Endodermal cell (in vitro differentiated cells): Measurements from ENCODE around the gene NAV2. TPM values are rescaled to one million over a fixed set of nuclear protein-coding genes. Genes with fewer than 3 reads are reported as not detected.

ENCODE experiments used
- DNase-seq: peaks from one replicate; pipeline ENCODE4 v3.0.0-alpha.2; 2017
- H3K27ac ChIP-seq: 2 replicates; pipeline ENCODE4 v1.5.1; 2013; ENCODE audit warnings: mild to moderate bottlenecking, low read depth, low read length, moderate library complexity
- H3K27me3 ChIP-seq: 2 replicates; pipeline ENCODE4 v1.6.1; 2013; ENCODE audit warnings: mild to moderate bottlenecking, low read length, moderate library complexity; ENCODE audit not compliant: insufficient read depth, control insufficient read depth, poor library complexity, severe bottlenecking
- H3K36me3 ChIP-seq: 2 replicates; pipeline ENCODE4 v1.7.0; 2013; ENCODE audit warnings: mild to moderate bottlenecking, low read length, moderate library complexity; ENCODE audit not compliant: control insufficient read depth, insufficient read depth
- H3K4me1 ChIP-seq: one replicate; pipeline ENCODE4 v1.7.0; 2013; ENCODE audit warnings: low read length; ENCODE audit not compliant: control insufficient read depth, insufficient read depth
- H3K4me3 ChIP-seq: 2 replicates; pipeline ENCODE4 v1.5.1; 2013; ENCODE audit warnings: mild to moderate bottlenecking, low read length, moderate library complexity
- H3K9ac ChIP-seq: 2 replicates; pipeline ENCODE4 v1.6.1; 2013; ENCODE audit warnings: mild to moderate bottlenecking, low read length, moderate library complexity; ENCODE audit not compliant: poor library complexity, severe bottlenecking; ENCODE audit errors: extremely low read depth
- H3K9me3 ChIP-seq: 2 replicates; pipeline ENCODE4 v1.6.1; 2013; ENCODE audit warnings: mild to moderate bottlenecking, low read length, moderate library complexity; ENCODE audit not compliant: control insufficient read depth
- H3K27ac Mint-ChIP-seq: 2 replicates; pipeline ENCODE4 v1.8.0; 2020; ENCODE audit warnings: mixed read lengths
- H3K27me3 Mint-ChIP-seq: 2 replicates; pipeline ENCODE4 v1.8.0; 2021; ENCODE audit warnings: mild to moderate bottlenecking, mixed read lengths; ENCODE audit not compliant: insufficient read depth
- H3K36me3 Mint-ChIP-seq: 2 replicates; pipeline ENCODE4 v1.8.0; 2020; ENCODE audit warnings: low read depth, mixed read lengths
- H3K4me1 Mint-ChIP-seq: 2 replicates; pipeline ENCODE4 v1.8.0; 2020; ENCODE audit warnings: mixed read lengths
- H3K4me3 Mint-ChIP-seq: 2 replicates; pipeline ENCODE4 v1.8.0; 2020; ENCODE audit warnings: mild to moderate bottlenecking, moderate library complexity, mixed read lengths
- H3K9me3 Mint-ChIP-seq: 2 replicates; pipeline ENCODE4 v1.8.0; 2020; ENCODE audit warnings: mild to moderate bottlenecking, mixed read lengths
- WGBS, 2 experiments: methylation state at CpG; one replicate each; pipeline versions ENCODE4 v1.1.5 to v1.1.7; 2013; ENCODE audit warnings: missing lambda C conversion rate in 2 of 2, mixed read lengths in 1 of 2; ENCODE audit not compliant: insufficient coverage in 1 of 2, insufficient read length in 1 of 2; 5-methylcytosine and 5-hydroxymethylcytosine counted together
- total RNA-seq, 2 donors: library from RNA; stranded (reverse); fragmentation: NEBNext Ultra II Directional in 1 of 2; extraction: Animal tissue kit (Norgen Biotek cat#: 25700) in 1 of 2; gene quantifications; 2 replicates in 1 of 2; 3 replicates in 1 of 2; pipeline ENCODE4 v1.2.1, GENCODE V29; 2021
- TF ChIP-seq, protein P1 (sequence below): fragments of 200-600 bp; sonication (generic); conservative IDR thresholded peaks from 2 replicates; pipeline ENCODE4 v1.5.0; 2021; ENCODE audit warnings: antibody characterized with exemption, mild to moderate bottlenecking

Gene NAV2
- total RNA-seq, 2 donors from 2014 or later = 37.1 to 42.4 TPM

DNA sequence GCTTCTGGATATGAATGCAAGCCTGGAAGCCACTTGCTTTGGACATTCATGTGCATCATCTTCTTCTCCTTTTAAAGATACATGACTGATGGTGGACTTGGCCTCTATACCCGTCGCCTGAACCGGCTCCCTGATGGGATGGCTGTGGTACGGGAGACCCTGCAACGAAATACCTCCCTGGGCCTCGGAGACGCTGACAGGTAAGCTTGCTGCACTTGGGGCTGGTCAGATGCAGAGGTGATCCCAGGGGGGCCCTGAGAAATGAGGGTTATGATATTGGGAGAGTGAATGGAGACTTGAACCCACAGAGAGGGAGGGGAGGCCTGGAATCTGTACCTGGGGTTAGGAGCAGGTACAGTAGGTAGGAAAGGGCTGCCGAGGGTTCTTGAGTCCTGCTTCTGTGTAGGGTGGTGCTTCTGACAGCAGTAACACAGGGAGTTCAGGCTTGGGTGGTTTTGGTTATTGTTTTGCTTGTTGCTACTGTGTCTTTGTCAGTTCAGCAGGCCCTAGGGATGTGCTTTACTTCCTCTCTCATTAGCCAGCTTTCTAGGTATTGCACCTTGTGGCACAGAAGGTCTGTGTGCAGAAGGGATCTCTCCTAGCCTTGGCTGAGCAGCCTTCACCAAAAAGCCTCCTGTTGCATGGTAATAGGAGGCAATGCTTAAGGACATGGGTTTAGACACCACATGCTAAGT is 271.6 kb downstream of the NAV2 start:
- Mint-ChIP-seq H3K27me3 (no peaks in the 10 kb centered on the region), H3K4me3 (no peak overlapping the region), H3K27ac (no peak overlapping the region), H3K36me3 (no peaks in the 10 kb centered on the region), H3K4me1 (peaks cover 28% of the 10 kb centered on the region), H3K9me3 (no peaks in the 10 kb centered on the region)
- no peak overlapping the region for H3K27ac ChIP-seq
- no peaks in the 10 kb centered on the region for H3K9me3 ChIP-seq
- no peak overlapping the region for H3K9ac ChIP-seq
- 91 to 98% methylated on average over 7 to 8 of the region's 8 CpGs for WGBS, 2 experiments
- H3K27me3 ChIP-seq = no peaks in the 10 kb centered on the region
- no peak for DNase-seq
- TF ChIP-seq, protein P1, sequence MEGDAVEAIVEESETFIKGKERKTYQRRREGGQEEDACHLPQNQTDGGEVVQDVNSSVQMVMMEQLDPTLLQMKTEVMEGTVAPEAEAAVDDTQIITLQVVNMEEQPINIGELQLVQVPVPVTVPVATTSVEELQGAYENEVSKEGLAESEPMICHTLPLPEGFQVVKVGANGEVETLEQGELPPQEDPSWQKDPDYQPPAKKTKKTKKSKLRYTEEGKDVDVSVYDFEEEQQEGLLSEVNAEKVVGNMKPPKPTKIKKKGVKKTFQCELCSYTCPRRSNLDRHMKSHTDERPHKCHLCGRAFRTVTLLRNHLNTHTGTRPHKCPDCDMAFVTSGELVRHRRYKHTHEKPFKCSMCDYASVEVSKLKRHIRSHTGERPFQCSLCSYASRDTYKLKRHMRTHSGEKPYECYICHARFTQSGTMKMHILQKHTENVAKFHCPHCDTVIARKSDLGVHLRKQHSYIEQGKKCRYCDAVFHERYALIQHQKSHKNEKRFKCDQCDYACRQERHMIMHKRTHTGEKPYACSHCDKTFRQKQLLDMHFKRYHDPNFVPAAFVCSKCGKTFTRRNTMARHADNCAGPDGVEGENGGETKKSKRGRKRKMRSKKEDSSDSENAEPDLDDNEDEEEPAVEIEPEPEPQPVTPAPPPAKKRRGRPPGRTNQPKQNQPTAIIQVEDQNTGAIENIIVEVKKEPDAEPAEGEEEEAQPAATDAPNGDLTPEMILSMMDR = no peak
- H3K4me3 ChIP-seq = no peak overlapping the region
- no peaks in the 10 kb centered on the region for H3K36me3 ChIP-seq
- H3K4me1 ChIP-seq = no peaks in the 10 kb centered on the region

DNA sequence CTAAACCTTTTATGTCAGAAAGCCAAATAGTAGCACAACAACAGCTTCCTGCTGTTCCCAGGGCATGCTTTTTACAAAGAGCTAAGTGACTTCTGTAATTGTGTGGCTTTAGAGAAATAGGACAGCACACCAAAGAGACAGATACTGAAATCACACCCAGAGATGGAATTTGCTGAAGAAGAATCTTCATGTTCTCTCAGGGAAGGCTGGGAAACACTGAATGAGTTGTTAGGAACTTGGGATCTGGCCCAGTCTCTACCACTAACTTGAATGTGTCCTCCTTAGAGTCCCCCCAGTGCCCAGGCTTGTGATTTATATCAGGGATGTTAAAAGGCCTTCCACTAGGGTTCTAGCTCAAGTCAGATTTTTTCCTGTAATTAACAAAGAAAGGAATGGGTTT is 272.5 kb downstream of the NAV2 start:
- no peak overlapping the region for H3K9ac ChIP-seq
- H3K27ac ChIP-seq = no peak overlapping the region
- Mint-ChIP-seq H3K27me3 (no peaks in the 10 kb centered on the region), H3K4me3 (no peak overlapping the region), H3K9me3 (no peaks in the 10 kb centered on the region), H3K4me1 (peaks cover 28% of the 10 kb centered on the region), H3K27ac (no peak overlapping the region), H3K36me3 (no peaks in the 10 kb centered on the region)
- no peaks in the 10 kb centered on the region for H3K9me3 ChIP-seq
- no peak for DNase-seq
- no peaks in the 10 kb centered on the region for H3K27me3 ChIP-seq
- H3K36me3 ChIP-seq = no peaks in the 10 kb centered on the region
- no peak overlapping the region for H3K4me3 ChIP-seq
- TF ChIP-seq, protein P1 = no peak
- no peaks in the 10 kb centered on the region for H3K4me1 ChIP-seq

DNA sequence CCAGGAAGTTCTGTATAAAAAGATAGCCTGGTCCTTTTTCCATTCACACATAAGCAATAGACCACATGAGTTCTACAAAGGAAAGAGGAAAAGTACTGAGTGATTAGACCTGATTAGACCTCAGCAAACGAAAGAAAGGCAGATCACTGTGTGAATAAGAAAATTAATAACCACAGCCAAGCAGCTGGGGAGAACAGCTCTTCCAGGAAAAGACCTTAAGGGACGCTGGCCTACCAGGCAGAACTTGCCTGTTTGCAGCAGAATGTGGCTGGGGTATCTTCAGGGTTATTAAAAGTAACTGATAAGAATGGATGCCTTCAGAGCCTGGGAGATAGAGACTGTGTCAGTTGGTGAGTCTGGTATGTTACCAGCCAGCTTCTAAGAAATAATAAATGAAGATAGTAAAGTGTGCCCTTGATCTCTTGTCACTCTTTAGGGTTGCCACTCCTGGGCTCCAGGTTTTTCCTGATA is 274.7 kb downstream of the NAV2 start:
- Histone ChIP-seq H3K27ac (no peak overlapping the region), H3K4me1 (no peaks in the 10 kb centered on the region), H3K36me3 (no peaks in the 10 kb centered on the region), H3K9ac (no peak overlapping the region), H3K27me3 (no peaks in the 10 kb centered on the region), H3K9me3 (no peaks in the 10 kb centered on the region), H3K4me3 (no peak overlapping the region)
- Mint-ChIP-seq H3K27ac (no peak overlapping the region), H3K4me1 (peaks cover 20% of the 10 kb centered on the region), H3K9me3 (no peaks in the 10 kb centered on the region), H3K4me3 (no peak overlapping the region), H3K36me3 (no peaks in the 10 kb centered on the region), H3K27me3 (no peaks in the 10 kb centered on the region)
- TF ChIP-seq, protein P1 = no peak
- WGBS, 2 experiments = 80 to 88% methylated on average over 2 of the region's 2 CpGs
- no peak for DNase-seq
